HepG2 (cell line): ENCODE results near the gene CKMT2. TPM values are rescaled to one million over a fixed set of nuclear protein-coding genes. Genes with fewer than 3 reads are reported as not detected.
A peak's percentile ranks its signal among the peaks of the same experiment; 100 is the strongest.

Experiments used
- ATAC-seq: fragments of 200-7000 bp; cut with Tn5 transposase; 3 replicates; pipeline ENCODE4 v1.9.1; 2020; ENCODE audit warnings: mild to moderate bottlenecking, moderate library complexity
- BruUV-seq: library from RNA; stranded (reverse); fragments of 400-500 nt; replicated peaks from 2 replicates; lab custom pipeline; 2021; lab: Mats Ljungman, UMichigan
- CTCF ChIA-PET: fragments of 300-600 bp; formaldehyde crosslinking; extraction: SDS; loops from one replicate; lab custom pipeline; 2021; ENCODE audit warnings: low total read pairs, inconsistent platforms, low intra/inter-chr PET ratio; lab: Yijun Ruan, JAX
- POLR2A ChIA-PET: fragments of 350-600 bp; sonication (Branson Sonifier 250); formaldehyde crosslinking; loops from one replicate; lab custom pipeline; 2020; ENCODE audit warnings: antibody characterized with exemption, inconsistent platforms; lab: Yijun Ruan, JAX
- DNase-seq: peaks from one replicate; pipeline ENCODE4 v3.0.0-alpha.2; 2015; ENCODE audit warnings: low spot score
- FAIRE-seq: peaks from 3 replicates; lab custom pipeline; 2011; peaks lifted over from hg19 to GRCh38; lab: Jason Lieb, UNC
- H2AFZ ChIP-seq: one replicate; pipeline ENCODE4 v1.6.1; 2011; ENCODE audit warnings: low read length, inconsistent platforms
- H3K27ac ChIP-seq: fragments of 300-600 bp; 3 replicates; pipeline ENCODE4 v1.8.0; 2011; ENCODE audit warnings: mixed run types, mild to moderate bottlenecking, mixed read lengths, low read length, inconsistent platforms; ENCODE audit not compliant: insufficient read depth; ENCODE audit errors: extremely low read length
- H3K27me3 ChIP-seq, 2 experiments: fragments of 200-600 bp in 1 of 2; 2 replicates in 1 of 2; 3 replicates in 1 of 2; pipeline versions ENCODE4 v1.6.0 to v1.8.0; 2011; ENCODE audit warnings: low read length in 2 of 2, mild to moderate bottlenecking in 2 of 2, moderate library complexity in 2 of 2, inconsistent platforms in 1 of 2; ENCODE audit not compliant: insufficient read depth in 2 of 2, control insufficient read depth in 1 of 2
- H3K36me3 ChIP-seq, 2 experiments: fragments of 200-600 bp in 1 of 2; replicated peaks in 1 of 2; 2 replicates in 1 of 2; 3 replicates in 1 of 2; pipeline versions ENCODE4 v1.5.1 to v1.8.0; 2011; ENCODE audit warnings: low read length in 2 of 2, inconsistent platforms in 1 of 2; ENCODE audit not compliant: insufficient read depth in 2 of 2, control insufficient read depth in 1 of 2
- H3K4me1 ChIP-seq: 2 replicates; pipeline ENCODE4 v1.5.1; 2012; ENCODE audit warnings: low read length, inconsistent platforms; ENCODE audit not compliant: insufficient read depth
- H3K4me2 ChIP-seq: 2 replicates; pipeline ENCODE4 v1.6.0; 2011; ENCODE audit warnings: low read depth, low read length, inconsistent platforms
- H3K4me3 ChIP-seq, 3 experiments: fragments of 200-600 bp in 1 of 3; sonication (generic), shearing (Covaris generic) in 1 of 3; replicated peaks in 1 of 3; 2 replicates each; pipeline ENCODE4 v1.5.1; 2011 to 2016; ENCODE audit warnings: low read length in 3 of 3, inconsistent platforms in 2 of 3, low read depth in 2 of 3, mild to moderate bottlenecking in 2 of 3, control low read depth in 1 of 3, mixed read lengths in 1 of 3; ENCODE audit not compliant: insufficient read depth in 1 of 3
- H3K79me2 ChIP-seq: one replicate; pipeline ENCODE4 v1.6.1; 2011; ENCODE audit warnings: low read length, inconsistent platforms; ENCODE audit not compliant: insufficient read depth
- H3K9ac ChIP-seq: 2 replicates; pipeline ENCODE4 v1.6.0; 2011; ENCODE audit warnings: mild to moderate bottlenecking, low read depth, low read length, inconsistent platforms; ENCODE audit not compliant: insufficient read depth
- H3K9me3 ChIP-seq: 2 replicates; pipeline ENCODE4 v1.5.1; 2012; ENCODE audit warnings: mild to moderate bottlenecking, low read length
- H4K20me1 ChIP-seq: 2 replicates; pipeline ENCODE4 v1.6.0; 2011; ENCODE audit warnings: inconsistent platforms, mild to moderate bottlenecking, low read length, moderate library complexity; ENCODE audit not compliant: insufficient read depth
- ARID2 ChIP-seq: sonication (generic); formaldehyde crosslinking; IDR thresholded peaks from 2 replicates; pipeline ENCODE4 v1.8.1; 2022; ENCODE audit warnings: mild to moderate bottlenecking, missing genetic modification reagents, borderline replicate concordance
- ATRX ChIP-seq: sonication (generic); formaldehyde crosslinking; IDR thresholded peaks from 2 replicates; pipeline ENCODE4 v1.4.0; 2020; ENCODE audit warnings: missing genetic modification reagents, borderline replicate concordance
- BORCS8-MEF2B ChIP-seq: sonication (generic); formaldehyde crosslinking; IDR thresholded peaks from 2 replicates; pipeline ENCODE4 v1.8.0; 2022; ENCODE audit warnings: mild to moderate bottlenecking, missing genetic modification reagents
- CCDC6 ChIP-seq: sonication (generic); formaldehyde crosslinking; IDR thresholded peaks from 2 replicates; pipeline ENCODE4 v1.8.1; 2022; ENCODE audit warnings: mild to moderate bottlenecking, missing genetic modification reagents, moderate library complexity
- FOXM1 ChIP-seq: sonication (generic); formaldehyde crosslinking; IDR thresholded peaks from 2 replicates; pipeline ENCODE4 v1.5.0; 2020; ENCODE audit warnings: missing genetic modification reagents
- GATAD1 ChIP-seq: IDR thresholded peaks from 2 replicates; pipeline ENCODE4 v1.6.1; 2016; ENCODE audit warnings: missing genetic modification reagents, missing compliant biosample characterization
- KLF16 ChIP-seq, 2 experiments: sonication (generic) in 1 of 2; formaldehyde crosslinking in 1 of 2; IDR thresholded peaks; 2 replicates each; pipeline versions ENCODE4 v1.6.1 to v1.8.0; 2016 to 2023; ENCODE audit warnings: missing genetic modification reagents in 2 of 2, missing compliant biosample characterization in 1 of 2
- LCORL ChIP-seq, 2 experiments: fragments of 450-650 bp in 1 of 2; sonication (generic) in 1 of 2; formaldehyde crosslinking in 1 of 2; IDR thresholded peaks; 2 replicates each; pipeline versions ENCODE4 v1.5.0 to v1.6.1; 2017 to 2020; ENCODE audit warnings: antibody characterized with exemption in 1 of 2, missing genetic modification reagents in 1 of 2
- MBD4 ChIP-seq: IDR thresholded peaks from 2 replicates; pipeline ENCODE4 v1.6.1; 2012; ENCODE audit warnings: low read length, inconsistent platforms, borderline replicate concordance
- PHF5A ChIP-seq: IDR thresholded peaks from one replicate; pipeline ENCODE4 v1.6.1; 2018; ENCODE audit warnings: low read depth, missing genetic modification reagents; ENCODE audit not compliant: unreplicated experiment
- SIX4 ChIP-seq: sonication (generic); formaldehyde crosslinking; IDR thresholded peaks from 2 replicates; pipeline ENCODE4 v1.4.0; 2020; ENCODE audit warnings: missing genetic modification reagents
- TFAP4 ChIP-seq: sonication (generic); IDR thresholded peaks from 2 replicates; pipeline ENCODE4 v1.6.1; 2016; ENCODE audit warnings: low read depth, borderline replicate concordance
- ZFP41 ChIP-seq: sonication (generic); formaldehyde crosslinking; IDR thresholded peaks from 2 replicates; pipeline ENCODE4 v1.4.0; 2020; ENCODE audit warnings: mild to moderate bottlenecking, missing genetic modification reagents, borderline replicate concordance
- ZNF20 ChIP-seq: sonication (generic); formaldehyde crosslinking; IDR thresholded peaks from 2 replicates; pipeline ENCODE4 v1.4.0; 2020; ENCODE audit warnings: mild to moderate bottlenecking, moderate library complexity, missing genetic modification reagents
- ZNF597 ChIP-seq: sonication (generic); formaldehyde crosslinking; IDR thresholded peaks from 2 replicates; pipeline ENCODE4 v1.5.0; 2020; ENCODE audit warnings: missing genetic modification reagents
- WGBS: methylation state at CpG from one replicate; pipeline ENCODE4 v1.1.6; 2017; ENCODE audit warnings: low lambda C conversion rate; 5-methylcytosine and 5-hydroxymethylcytosine counted together
- in situ Hi-C: cut with HindIII; loops from 2 replicates; pipeline ENCODE4 v1.10.0; 2017; ENCODE audit warnings: low pct_unique_long_range_greater_than_20kb; ENCODE audit not compliant: extremely low pct_ligation_motif_present
- intact Hi-C: fragments of 100-400 bp; cut with micrococcal nuclease; formaldehyde crosslinking; loops from one replicate; pipeline ENCODE4 v1.10.0; 2022; ENCODE audit not compliant: unreplicated experiment
- polyA plus RNA-seq, 8 experiments: library from polyadenylated mRNA; depleted of rRNA in 3 of 8; stranded (reverse) in 7 of 8; unstranded in 1 of 8; fragments of >200 nt; fragmentation: Illumina TruSeq in 4 of 8; extraction: Trizol in 4 of 8; gene quantifications; 2 replicates each; pipeline versions ENCODE4 v1.2.1 to v1.2.3, GENCODE V29; 2011 to 2016; ENCODE audit warnings: low read depth in 4 of 8, missing spikeins in 1 of 8, mixed read lengths in 1 of 8; ENCODE audit not compliant: insufficient read depth in 1 of 8
- total RNA-seq, 5 experiments: library from RNA; depleted of rRNA; stranded (reverse); fragments of >200 nt; fragmentation: Illumina TruSeq; extraction: Trizol; gene quantifications; 2 replicates each; pipeline ENCODE4 v1.2.3, GENCODE V29; 2016; ENCODE audit warnings: low read depth in 1 of 5
- TF ChIP-seq, protein P1 (sequence below): IDR thresholded peaks from 2 replicates; pipeline ENCODE4 v1.6.1; 2016
- TF ChIP-seq, protein P2 (sequence below): sonication (generic); formaldehyde crosslinking; IDR thresholded peaks from 2 replicates; pipeline ENCODE4 v1.4.0; 2020; ENCODE audit warnings: missing genetic modification reagents

CKMT2 gene
- total and polyA plus RNA-seq, 2 of the 13 experiments (the other 11 are each of a cell fraction or from before 2014, with no cell fraction given): 1.2 to 8.8 TPM

GRCh38 chr5:81301271-81302015, 68.3 kb downstream of the CKMT2 start, which contains the start of gene ZCCHC9 (continued):
- TF ChIP-seq ZNF597 (CRISPR knock-in tag): no peak
- TF ChIP-seq ATRX (CRISPR knock-in tag): no peak
- peak in 1 of 2 experiments; percentile 94; a peak in 2 of 4 replicates for TF ChIP-seq KLF16 (CRISPR knock-in tag; IDR thresholded peaks at IDR 0.05)
- TF ChIP-seq, protein P1, sequence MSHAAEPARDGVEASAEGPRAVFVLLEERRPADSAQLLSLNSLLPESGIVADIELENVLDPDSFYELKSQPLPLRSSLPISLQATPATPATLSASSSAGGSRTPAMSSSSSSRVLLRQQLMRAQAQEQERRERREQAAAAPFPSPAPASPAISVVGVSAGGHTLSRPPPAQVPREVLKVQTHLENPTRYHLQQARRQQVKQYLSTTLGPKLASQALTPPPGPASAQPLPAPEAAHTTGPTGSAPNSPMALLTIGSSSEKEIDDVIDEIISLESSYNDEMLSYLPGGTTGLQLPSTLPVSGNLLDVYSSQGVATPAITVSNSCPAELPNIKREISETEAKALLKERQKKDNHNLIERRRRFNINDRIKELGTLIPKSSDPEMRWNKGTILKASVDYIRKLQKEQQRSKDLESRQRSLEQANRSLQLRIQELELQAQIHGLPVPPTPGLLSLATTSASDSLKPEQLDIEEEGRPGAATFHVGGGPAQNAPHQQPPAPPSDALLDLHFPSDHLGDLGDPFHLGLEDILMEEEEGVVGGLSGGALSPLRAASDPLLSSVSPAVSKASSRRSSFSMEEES (CRISPR knock-in tag): peak; percentile 35; the same call in 1 of the 2 replicates
- TF ChIP-seq PHF5A: peak; percentile 79
- TF ChIP-seq BORCS8-MEF2B (CRISPR knock-in tag): peak; percentile 88

- no peak for FAIRE-seq
- Histone ChIP-seq H3K4me2 (peak overlapping the region; percentile 91), H3K27ac (peak overlapping the region; percentile 89), H3K9me3 (no peaks in the 10 kb centered on the region), H3K36me3 (peaks cover 1 to 11% of the 10 kb centered on the region in 2 experiments; a peak in 3 of 5 replicates), H3K79me2 (peaks cover 39% of the 10 kb centered on the region), H3K4me1 (peaks cover 35% of the 10 kb centered on the region), H3K27me3 (no peaks in the 10 kb centered on the region; a peak in 1 of 5 replicates), H2AFZ (no peak overlapping the region), H3K4me3 (peak overlapping the region; percentile 93 to 95 (median 94)), H4K20me1 (no peaks in the 10 kb centered on the region), H3K9ac (peak overlapping the region; percentile 91)
- in situ Hi-C loops: no loop called here
- no TSS peak for BruUV-seq
- ChIA-PET POLR2A (interaction anchor here (1.5 to 1.9 kb wide), 2 partner anchors 60 to 68 kb away, joined by 7 to 11 read pairs; no protein-coding TSS in a partner anchor), CTCF (no interaction called here)
- peak; percentile 24 for DNase-seq
- peak; percentile 39 for ATAC-seq
- intact Hi-C loops: loop anchor here (5.0 kb wide), 2 partner anchors 70 kb away; partner anchors contain the start of gene CKMT2
- 13% methylated on average over 5 of the region's 5 CpGs for WGBS
- TF ChIP-seq ZFP41: no peak
- TF ChIP-seq FOXM1 (CRISPR knock-in tag): no peak
- no peak for TF ChIP-seq TFAP4
- TF ChIP-seq LCORL (IDR thresholded peaks at IDR 0.05): no peak
- no peak for TF ChIP-seq LCORL (CRISPR knock-in tag; IDR thresholded peaks at IDR 0.05)
- TF ChIP-seq CCDC6: no peak
- TF ChIP-seq, protein P2, sequence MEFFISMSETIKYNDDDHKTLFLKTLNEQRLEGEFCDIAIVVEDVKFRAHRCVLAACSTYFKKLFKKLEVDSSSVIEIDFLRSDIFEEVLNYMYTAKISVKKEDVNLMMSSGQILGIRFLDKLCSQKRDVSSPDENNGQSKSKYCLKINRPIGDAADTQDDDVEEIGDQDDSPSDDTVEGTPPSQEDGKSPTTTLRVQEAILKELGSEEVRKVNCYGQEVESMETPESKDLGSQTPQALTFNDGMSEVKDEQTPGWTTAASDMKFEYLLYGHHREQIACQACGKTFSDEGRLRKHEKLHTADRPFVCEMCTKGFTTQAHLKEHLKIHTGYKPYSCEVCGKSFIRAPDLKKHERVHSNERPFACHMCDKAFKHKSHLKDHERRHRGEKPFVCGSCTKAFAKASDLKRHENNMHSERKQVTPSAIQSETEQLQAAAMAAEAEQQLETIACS (CRISPR knock-in tag): no peak
- TF ChIP-seq MBD4: no peak
- no peak for TF ChIP-seq SIX4 (CRISPR knock-in tag)
- no peak for TF ChIP-seq ARID2 (CRISPR knock-in tag)
- no peak for TF ChIP-seq GATAD1 (CRISPR knock-in tag)
- TF ChIP-seq ZNF20 (CRISPR knock-in tag): no peak
Measured at GRCh38 chr5:81302596-81302995, 69.5 kb downstream of the CKMT2 start.
